GM12864 (cell line): ENCODE measurements around the gene VAV3.
"Not testable (repeated sequence)": the region's sequence is repeated elsewhere in the genome, so short reads cannot be mapped to it uniquely, and the experiment has no call there.

Source experiments
- DNase-seq: peaks from one replicate; pipeline ENCODE4 v3.0.0-alpha.2; 2011; ENCODE audit warnings: low read depth
- H3K4me3 ChIP-seq: 2 replicates; pipeline ENCODE4 v1.5.1; 2011; ENCODE audit warnings: mild to moderate bottlenecking, low read depth, low read length, control low read depth
- TF ChIP-seq, protein P1 (sequence below): IDR thresholded peaks from 2 replicates; pipeline ENCODE4 v1.5.1; 2011; ENCODE audit warnings: low read depth, mild to moderate bottlenecking, moderate library complexity, low read length, control low read depth, inconsistent platforms; ENCODE audit errors: missing control alignments

VAV3 gene

DNA sequence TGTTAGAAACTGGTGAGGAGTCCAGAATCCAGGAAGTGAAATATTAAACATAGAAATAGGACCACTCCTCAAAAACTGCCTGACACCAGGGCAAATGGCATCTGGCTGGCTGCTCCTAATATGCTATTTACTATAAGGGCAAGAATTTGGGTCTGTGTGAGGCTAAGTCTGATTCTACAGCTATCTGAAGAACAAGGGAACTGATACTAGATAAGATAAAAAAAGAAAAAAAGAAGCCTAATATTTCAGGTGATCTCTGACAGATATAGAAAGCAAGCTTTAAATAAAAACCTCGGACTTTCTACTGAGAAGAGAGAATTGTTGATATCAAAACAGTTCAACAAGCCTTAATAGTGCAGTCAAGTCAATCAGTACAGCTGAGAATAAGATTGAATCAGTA lies 42.1 kb upstream of the VAV3 start:
- TF ChIP-seq, protein P1, sequence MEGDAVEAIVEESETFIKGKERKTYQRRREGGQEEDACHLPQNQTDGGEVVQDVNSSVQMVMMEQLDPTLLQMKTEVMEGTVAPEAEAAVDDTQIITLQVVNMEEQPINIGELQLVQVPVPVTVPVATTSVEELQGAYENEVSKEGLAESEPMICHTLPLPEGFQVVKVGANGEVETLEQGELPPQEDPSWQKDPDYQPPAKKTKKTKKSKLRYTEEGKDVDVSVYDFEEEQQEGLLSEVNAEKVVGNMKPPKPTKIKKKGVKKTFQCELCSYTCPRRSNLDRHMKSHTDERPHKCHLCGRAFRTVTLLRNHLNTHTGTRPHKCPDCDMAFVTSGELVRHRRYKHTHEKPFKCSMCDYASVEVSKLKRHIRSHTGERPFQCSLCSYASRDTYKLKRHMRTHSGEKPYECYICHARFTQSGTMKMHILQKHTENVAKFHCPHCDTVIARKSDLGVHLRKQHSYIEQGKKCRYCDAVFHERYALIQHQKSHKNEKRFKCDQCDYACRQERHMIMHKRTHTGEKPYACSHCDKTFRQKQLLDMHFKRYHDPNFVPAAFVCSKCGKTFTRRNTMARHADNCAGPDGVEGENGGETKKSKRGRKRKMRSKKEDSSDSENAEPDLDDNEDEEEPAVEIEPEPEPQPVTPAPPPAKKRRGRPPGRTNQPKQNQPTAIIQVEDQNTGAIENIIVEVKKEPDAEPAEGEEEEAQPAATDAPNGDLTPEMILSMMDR = no peak
- no peak for DNase-seq
- no peak overlapping the region for H3K4me3 ChIP-seq

DNA sequence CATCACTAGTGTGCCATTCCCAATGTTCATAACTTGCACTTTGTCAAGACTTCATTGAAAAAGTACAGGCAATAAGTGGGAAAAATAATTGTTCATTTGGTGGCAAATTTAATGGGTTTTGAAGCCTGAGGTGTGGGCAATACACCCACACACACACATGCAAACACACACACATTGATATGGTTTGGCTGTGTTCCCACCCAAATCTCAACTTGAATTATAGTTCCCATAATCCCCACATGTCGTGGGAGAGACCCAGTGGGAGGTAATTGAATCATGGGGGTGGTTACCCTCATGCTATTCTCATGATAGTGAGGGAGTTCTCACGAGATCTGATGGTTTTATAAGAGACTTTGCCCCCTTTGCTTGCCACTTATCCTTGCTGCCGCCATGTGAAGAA lies 39.9 kb upstream of the VAV3 start:
- not testable (repeated sequence) for H3K4me3 ChIP-seq, DNase-seq

DNA sequence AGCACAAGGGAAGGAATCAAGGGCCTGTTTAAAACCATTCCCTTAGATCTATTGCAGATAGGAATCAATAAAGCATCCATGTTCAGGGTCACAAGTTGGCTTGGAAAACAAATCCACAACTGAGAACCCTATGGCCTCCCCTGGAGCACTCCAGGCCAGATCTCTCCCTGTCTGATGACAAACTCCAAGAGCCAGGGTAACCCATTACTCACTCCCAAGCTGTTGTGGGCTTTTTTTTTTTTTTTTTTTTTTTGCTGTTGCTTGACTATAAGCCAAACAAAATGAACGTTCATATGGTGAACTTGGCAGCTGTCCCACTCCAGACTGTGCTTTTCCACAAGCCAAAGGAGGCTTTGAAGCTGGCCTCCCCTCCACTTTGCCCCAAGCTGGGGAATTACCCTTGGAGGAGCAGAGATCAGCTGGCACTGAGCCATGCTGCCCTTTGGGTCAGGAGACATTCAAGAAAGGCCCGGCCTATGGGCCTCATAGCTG lies 35.7 kb upstream of the VAV3 start:
- DNase-seq = no peak
- no peak overlapping the region for H3K4me3 ChIP-seq
- TF ChIP-seq, protein P1 = no peak

DNA sequence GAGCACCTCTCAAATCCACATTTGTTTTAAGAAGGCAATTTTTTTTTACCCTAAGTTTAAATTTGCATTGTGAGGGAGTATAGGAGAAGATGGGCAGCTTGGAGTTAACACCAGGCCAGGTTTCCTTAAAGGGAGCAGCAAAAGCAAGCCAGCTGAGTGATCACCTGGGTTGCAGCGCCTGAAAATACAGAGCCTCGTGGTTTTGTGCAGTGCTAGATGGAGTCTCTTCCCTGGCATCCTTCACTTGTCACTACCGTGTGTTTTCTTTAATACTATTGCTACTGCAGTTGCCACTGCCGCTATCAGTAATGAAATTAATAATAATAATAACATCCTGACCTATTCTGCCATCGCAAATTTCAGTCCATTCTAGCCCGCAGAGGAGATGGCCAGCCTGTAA lies 35.2 kb upstream of the VAV3 start:
- no peak overlapping the region for H3K4me3 ChIP-seq
- TF ChIP-seq, protein P1 = no peak
- DNase-seq = no peak

DNA sequence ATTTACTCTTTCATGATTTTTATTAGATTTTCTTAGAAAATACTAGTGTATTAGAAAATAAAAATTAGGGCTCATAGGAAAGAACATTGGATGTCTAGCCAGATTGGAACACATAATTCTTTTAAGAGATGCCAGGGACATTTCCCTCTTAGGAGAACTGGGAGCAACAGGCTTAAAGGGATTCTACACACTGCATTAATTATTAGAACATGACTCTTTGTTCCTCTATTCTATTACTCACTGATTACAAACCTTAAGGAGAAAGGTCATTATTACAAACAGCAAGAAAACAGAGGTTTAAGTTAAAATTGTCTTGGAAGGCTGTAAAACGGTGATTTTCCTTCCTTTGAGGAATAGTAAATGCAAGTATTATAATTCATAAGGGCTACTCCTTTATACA lies 32.9 kb upstream of the VAV3 start:
- TF ChIP-seq, protein P1 = no peak

DNA sequence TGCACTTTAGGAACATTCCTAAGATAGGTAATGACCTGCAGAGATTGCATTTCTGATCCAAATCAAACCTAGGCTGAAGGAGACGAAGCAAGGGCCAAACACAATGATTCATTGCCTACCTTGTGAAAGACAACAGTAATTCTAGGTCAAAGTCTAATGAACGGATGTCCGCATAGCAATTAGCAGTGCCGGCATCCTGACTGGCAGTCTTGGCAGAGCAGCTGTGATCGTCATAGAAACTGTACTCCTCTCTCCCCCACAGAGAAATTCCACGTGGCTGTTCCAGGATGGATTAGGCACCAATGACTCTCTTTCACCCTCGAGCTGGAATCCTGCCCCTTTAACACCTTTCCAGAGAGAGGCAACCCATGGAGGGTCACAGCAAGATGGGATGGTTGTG lies 28.9 kb upstream of the VAV3 start:
- TF ChIP-seq, protein P1 = no peak
- no peak for DNase-seq
- no peak overlapping the region for H3K4me3 ChIP-seq

More for the DNA sequence above, 32.9 kb upstream of the VAV3 start:
- H3K4me3 ChIP-seq = no peak overlapping the region
- DNase-seq = no peak

DNA sequence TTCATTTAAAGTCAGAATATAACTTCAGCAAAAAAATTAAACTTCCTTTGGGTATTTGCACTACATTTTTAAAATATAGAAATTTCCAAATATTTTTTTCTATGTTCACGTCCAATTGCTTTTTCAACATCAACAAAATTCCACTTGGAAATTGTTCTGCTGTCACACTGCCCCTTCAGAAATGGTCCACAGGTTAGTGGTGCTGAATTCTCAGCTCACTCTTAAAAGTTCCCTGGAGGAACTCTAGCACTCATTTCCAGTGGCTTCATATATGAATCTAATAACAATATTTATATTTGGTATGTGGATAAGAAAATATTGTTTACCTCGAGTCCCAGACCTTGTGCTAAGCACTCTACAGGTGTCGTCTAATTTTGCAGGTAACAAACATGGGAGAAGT lies 27.4 kb upstream of the VAV3 start:
- H3K4me3 ChIP-seq = no peak overlapping the region
- DNase-seq = no peak
- TF ChIP-seq, protein P1 = no peak
